ENCODE measurements around the gene PCGF2. TPM values are rescaled to one million over a fixed set of nuclear protein-coding genes. Genes with fewer than 3 reads are reported as not detected.

PCGF2 gene
- total and polyA plus RNA-seq, 2 donors from 2014 or later: 62.2 to 111 TPM

- DNase-seq (peak in 2 of 5 donors; percentile 44 to 69), FAIRE-seq (no peak)
- Histone ChIP-seq H3K27ac (ENCODE audit: low read depth in 2 of 2, low read length in 2 of 2) (no peak overlapping the region), H3K27me3 (ENCODE audit: control insufficient read depth, insufficient read depth, low read length) (no peaks in the 10 kb centered on the region), H3K4me1 (ENCODE audit: control insufficient read depth in 2 of 3, insufficient read depth in 2 of 3, low read depth in 1 of 3, low read length in 3 of 3) (peaks cover 0 to 9% (median 0%) of the 10 kb centered on the region in 3 donors), H3K4me3 (ENCODE audit: low read length in 3 of 3) (no peak overlapping the region), H3K9ac (ENCODE audit: low read length in 3 of 3) (no peak overlapping the region), H3K9me3 (ENCODE audit: control insufficient read depth in 2 of 3, insufficient read depth in 1 of 3, low read length in 3 of 3) (no peaks in the 10 kb centered on the region), H3K36me3 (ENCODE audit: control insufficient read depth in 2 of 3, insufficient read depth in 3 of 3, low read length in 3 of 3) (peaks cover 3 to 45% (median 35%) of the 10 kb centered on the region in 3 donors)
- no peak for TF ChIP-seq CTCF (IDR thresholded peaks at IDR 0.05; ENCODE audit: borderline replicate concordance, extremely low read depth, insufficient read depth)
- intact Hi-C loops (cut with DNase I): no loop called here
Measured at GRCh38 chr17:38713456-38714075, 34.6 kb downstream of the PCGF2 start.

- intact Hi-C loops (cut with DNase I): no loop called here
- TF ChIP-seq CTCF (IDR thresholded peaks at IDR 0.05; ENCODE audit: borderline replicate concordance, extremely low read depth, insufficient read depth): no peak
- peaks cover 0 to 9% (median 0%) of the 10 kb centered on the region in 3 donors for H3K4me1 ChIP-seq (ENCODE audit: control insufficient read depth in 2 of 3, insufficient read depth in 2 of 3, low read depth in 1 of 3, low read length in 3 of 3)
- H3K9me3 ChIP-seq (ENCODE audit: control insufficient read depth in 2 of 3, insufficient read depth in 1 of 3, low read length in 3 of 3): no peaks in the 10 kb centered on the region
- H3K27me3 ChIP-seq (ENCODE audit: control insufficient read depth, insufficient read depth, low read length): no peaks in the 10 kb centered on the region
- peaks cover 3 to 49% (median 31%) of the 10 kb centered on the region in 3 donors for H3K36me3 ChIP-seq (ENCODE audit: control insufficient read depth in 2 of 3, insufficient read depth in 3 of 3, low read length in 3 of 3)
- FAIRE-seq: no peak
- H3K27ac ChIP-seq (ENCODE audit: low read depth in 2 of 2, low read length in 2 of 2): no peak overlapping the region
- DNase-seq: peak in 1 of 5 donors; percentile 34
- H3K4me3 ChIP-seq (ENCODE audit: low read length in 3 of 3): no peak overlapping the region
- H3K9ac ChIP-seq (ENCODE audit: low read length in 3 of 3): no peak overlapping the region
Measured at GRCh38 chr17:38712593-38712992, 35.5 kb downstream of the PCGF2 start.

GRCh38 chr17:38711792-38712571 is 36.2 kb downstream of the PCGF2 start:
- no peaks in the 10 kb centered on the region for H3K9me3 ChIP-seq (ENCODE audit: control insufficient read depth in 2 of 3, insufficient read depth in 1 of 3, low read length in 3 of 3)
- TF ChIP-seq CTCF (IDR thresholded peaks at IDR 0.05; ENCODE audit: borderline replicate concordance, extremely low read depth, insufficient read depth): no peak
- peaks cover 2 to 45% (median 29%) of the 10 kb centered on the region in 3 donors for H3K36me3 ChIP-seq (ENCODE audit: control insufficient read depth in 2 of 3, insufficient read depth in 3 of 3, low read length in 3 of 3)
- no peaks in the 10 kb centered on the region for H3K27me3 ChIP-seq (ENCODE audit: control insufficient read depth, insufficient read depth, low read length)
- H3K4me3 ChIP-seq (ENCODE audit: low read length in 3 of 3): no peak overlapping the region
- no peak for FAIRE-seq
- intact Hi-C loops (cut with DNase I): no loop called here
- DNase-seq: peak in 1 of 5 donors; percentile 63
- H3K4me1 ChIP-seq (ENCODE audit: control insufficient read depth in 2 of 3, insufficient read depth in 2 of 3, low read depth in 1 of 3, low read length in 3 of 3): peaks cover 0 to 14% (median 0%) of the 10 kb centered on the region in 3 donors
- H3K9ac ChIP-seq (ENCODE audit: low read length in 3 of 3): no peak overlapping the region
- no peak overlapping the region for H3K27ac ChIP-seq (ENCODE audit: low read depth in 2 of 2, low read length in 2 of 2)
